ENCODE measurements around the gene UQCRQ. TPM values are rescaled to one million over a fixed set of nuclear protein-coding genes. Genes with fewer than 3 reads are reported as not detected.

The UQCRQ gene
- total and polyA plus RNA-seq, 12 donors: 141 to 807 (median 522) TPM

DNA sequence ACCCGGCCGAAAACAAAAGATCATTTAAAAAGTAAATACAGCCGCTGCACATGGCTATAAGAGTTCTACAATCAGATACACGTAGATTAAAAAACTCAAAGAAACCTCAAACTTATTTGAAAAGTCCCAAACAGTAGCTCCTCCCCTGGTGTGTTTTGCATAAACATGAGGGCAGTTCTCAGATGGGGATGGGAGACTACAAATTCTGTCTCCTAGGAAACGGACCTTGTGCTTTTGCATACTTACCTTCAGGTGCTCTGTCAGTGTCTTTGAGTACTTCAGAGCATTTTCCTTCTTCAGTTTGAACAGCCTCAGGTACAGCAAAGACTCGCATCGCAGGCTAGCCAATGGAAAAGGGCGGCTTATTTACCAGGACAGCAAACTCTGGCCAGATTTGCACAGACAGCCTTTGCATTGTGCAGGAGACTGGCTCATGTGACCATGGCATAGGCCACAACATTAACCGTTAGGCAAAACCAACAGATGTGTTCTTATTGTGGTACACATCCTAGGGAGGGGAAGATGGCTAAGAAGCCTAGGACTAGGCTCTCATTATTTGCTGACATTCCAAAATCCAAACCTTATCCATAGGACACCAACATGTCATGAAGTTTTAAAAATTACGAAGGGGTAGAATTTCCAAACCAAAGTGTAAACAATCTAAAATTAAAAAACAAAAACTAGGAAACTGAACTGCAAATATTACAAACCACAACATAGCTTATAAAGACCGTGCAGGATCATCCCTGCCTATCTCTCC is 19.8 kb downstream of the UQCRQ start:
- TF ChIP-seq, protein P1, sequence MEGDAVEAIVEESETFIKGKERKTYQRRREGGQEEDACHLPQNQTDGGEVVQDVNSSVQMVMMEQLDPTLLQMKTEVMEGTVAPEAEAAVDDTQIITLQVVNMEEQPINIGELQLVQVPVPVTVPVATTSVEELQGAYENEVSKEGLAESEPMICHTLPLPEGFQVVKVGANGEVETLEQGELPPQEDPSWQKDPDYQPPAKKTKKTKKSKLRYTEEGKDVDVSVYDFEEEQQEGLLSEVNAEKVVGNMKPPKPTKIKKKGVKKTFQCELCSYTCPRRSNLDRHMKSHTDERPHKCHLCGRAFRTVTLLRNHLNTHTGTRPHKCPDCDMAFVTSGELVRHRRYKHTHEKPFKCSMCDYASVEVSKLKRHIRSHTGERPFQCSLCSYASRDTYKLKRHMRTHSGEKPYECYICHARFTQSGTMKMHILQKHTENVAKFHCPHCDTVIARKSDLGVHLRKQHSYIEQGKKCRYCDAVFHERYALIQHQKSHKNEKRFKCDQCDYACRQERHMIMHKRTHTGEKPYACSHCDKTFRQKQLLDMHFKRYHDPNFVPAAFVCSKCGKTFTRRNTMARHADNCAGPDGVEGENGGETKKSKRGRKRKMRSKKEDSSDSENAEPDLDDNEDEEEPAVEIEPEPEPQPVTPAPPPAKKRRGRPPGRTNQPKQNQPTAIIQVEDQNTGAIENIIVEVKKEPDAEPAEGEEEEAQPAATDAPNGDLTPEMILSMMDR (IDR thresholded peaks at IDR 0.05): no peak
- TF ChIP-seq POLR2A (IDR thresholded peaks at IDR 0.05): no peak
- no peaks in the 10 kb centered on the region for H3K9me3 ChIP-seq (replicated peaks in 1 of 3)
- intact Hi-C loops (cut with DNase I): no loop called here
- peaks cover 0 to 92% of the 10 kb centered on the region in 2 donors for H3K36me3 ChIP-seq (replicated peaks in 1 of 2)
- peaks cover 0 to 18% of the 10 kb centered on the region in 2 donors for H3K4me1 ChIP-seq (replicated peaks in 1 of 2)
- peak overlapping the region in 1 of 5 donors; percentile 4 for H3K27ac ChIP-seq
- WGBS, 4 donors: 91 to 93% (median 92%) methylated on average over 11 of the region's 11 CpGs
- H3K27me3 ChIP-seq: no peaks in the 10 kb centered on the region
- H3K4me3 ChIP-seq: no peak overlapping the region
- no peak for DNase-seq

GRCh38 chr5:132887283-132887682 is 20.8 kb downstream of the UQCRQ start:
- no peak for DNase-seq
- Histone ChIP-seq H3K27me3 (no peaks in the 10 kb centered on the region), H3K36me3 (replicated peaks in 1 of 2) (peaks cover 0 to 92% of the 10 kb centered on the region in 2 donors), H3K4me1 (replicated peaks in 1 of 2) (peaks cover 0 to 22% of the 10 kb centered on the region in 2 donors), H3K27ac (peak overlapping the region in 2 of 5 donors; percentile 22 to 35), H3K9me3 (replicated peaks in 1 of 3) (no peaks in the 10 kb centered on the region), H3K4me3 (no peak overlapping the region)
- 0 to 21% (median 8%) methylated on average over 1 of the region's 1 CpG for WGBS, 4 donors
- TF ChIP-seq, protein P1 (IDR thresholded peaks at IDR 0.05): no peak
- TF ChIP-seq POLR2A (IDR thresholded peaks at IDR 0.05): no peak
- intact Hi-C loops (cut with DNase I): no loop called here

DNA sequence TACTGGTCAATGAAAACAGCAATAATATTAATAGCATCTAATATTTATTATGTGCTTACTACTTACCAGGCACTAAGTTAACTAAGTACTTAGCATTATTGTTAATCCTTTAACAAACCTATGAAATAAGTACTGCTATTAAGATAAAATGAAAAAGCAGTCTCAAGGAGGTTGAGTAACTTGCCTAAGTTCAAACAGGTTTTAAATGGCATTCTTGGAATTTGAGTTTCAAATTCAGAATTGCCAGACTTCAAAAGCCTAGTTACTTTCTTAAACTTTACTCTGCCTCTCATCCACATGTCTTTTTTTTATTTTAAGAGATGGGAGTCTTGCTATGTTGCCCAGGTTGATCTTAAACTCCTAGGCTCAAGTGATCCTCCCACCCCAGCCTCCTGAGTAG is 23.1 kb downstream of the UQCRQ start:
- no peak overlapping the region for H3K27ac ChIP-seq
- TF ChIP-seq, protein P1 (IDR thresholded peaks at IDR 0.05): no peak
- no peak for TF ChIP-seq POLR2A (IDR thresholded peaks at IDR 0.05)
- no peaks in the 10 kb centered on the region for H3K9me3 ChIP-seq (replicated peaks in 1 of 3)
- H3K4me1 ChIP-seq (replicated peaks in 1 of 2): peaks cover 0 to 18% of the 10 kb centered on the region in 2 donors
- no peak overlapping the region for H3K4me3 ChIP-seq
- DNase-seq: no peak
- intact Hi-C loops (cut with DNase I): no loop called here
- H3K27me3 ChIP-seq: no peaks in the 10 kb centered on the region
- H3K36me3 ChIP-seq (replicated peaks in 1 of 2): peaks cover 0 to 84% of the 10 kb centered on the region in 2 donors

GRCh38 chr5:132890817-132891216 is 24.4 kb downstream of the UQCRQ start:
- Histone ChIP-seq H3K4me3 (no peak overlapping the region), H3K9me3 (replicated peaks in 1 of 3) (no peaks in the 10 kb centered on the region), H3K27ac (no peak overlapping the region), H3K27me3 (no peaks in the 10 kb centered on the region), H3K4me1 (replicated peaks in 1 of 2) (peaks cover 5 to 28% of the 10 kb centered on the region in 2 donors), H3K36me3 (replicated peaks in 1 of 2) (peaks cover 0 to 86% of the 10 kb centered on the region in 2 donors)
- WGBS, 4 donors: 85 to 93% (median 91%) methylated on average over 4 of the region's 4 CpGs
- TF ChIP-seq POLR2A (IDR thresholded peaks at IDR 0.05): no peak
- TF ChIP-seq, protein P1 (IDR thresholded peaks at IDR 0.05): no peak
- intact Hi-C loops (cut with DNase I): loop anchor here in 1 of 2 donors (10.0 kb wide), 1 partner anchor 54 kb away; no protein-coding TSS in a partner anchor
- DNase-seq: no peak

Measured in adrenal gland (tissue), 12 donors.